OCI-LY1 (cell line): ENCODE measurements around the gene DUSP12.
A peak's percentile ranks its signal among the peaks of the same experiment; 100 is the strongest.

Source experiments
- H2AFZ ChIP-seq: fragments of 200-600 bp; sonication (generic), shearing (Covaris generic); 2 replicates; pipeline ENCODE4 v1.6.0; 2014; ENCODE audit warnings: antibody characterized with exemption, mild to moderate bottlenecking, low read length
- H3F3A ChIP-seq: fragments of 200-600 bp; sonication (generic), shearing (Covaris generic); 2 replicates; pipeline ENCODE4 v1.6.0; 2014; ENCODE audit warnings: mild to moderate bottlenecking, antibody characterized with exemption, low read length, moderate library complexity; ENCODE audit not compliant: insufficient read depth
- H3K27ac ChIP-seq: fragments of 200-600 bp; sonication (generic); 2 replicates; pipeline ENCODE4 v1.5.1; 2014; ENCODE audit warnings: low read length, mixed run types, mild to moderate bottlenecking, low read depth; ENCODE audit not compliant: poor library complexity, severe bottlenecking
- H3K27me3 ChIP-seq: fragments of 200-600 bp; sonication (generic); 2 replicates; pipeline ENCODE4 v1.6.0; 2014; ENCODE audit warnings: antibody characterized with exemption, mild to moderate bottlenecking, low read length, moderate library complexity; ENCODE audit not compliant: insufficient read depth
- H3K36me3 ChIP-seq: fragments of 200-600 bp; sonication (generic); 2 replicates; pipeline ENCODE4 v1.6.1; 2014; ENCODE audit warnings: mild to moderate bottlenecking, antibody characterized with exemption, low read length, moderate library complexity, mixed read lengths; ENCODE audit not compliant: insufficient read depth
- H3K4me1 ChIP-seq: fragments of 200-600 bp; sonication (generic); 2 replicates; pipeline ENCODE4 v1.5.1; 2014; ENCODE audit warnings: mild to moderate bottlenecking, low read length, moderate library complexity; ENCODE audit not compliant: insufficient read depth, severe bottlenecking
- H3K4me2 ChIP-seq: fragments of 200-600 bp; sonication (generic), shearing (Covaris generic); 2 replicates; pipeline ENCODE4 v1.6.1; 2014; ENCODE audit warnings: low read length
- H3K4me3 ChIP-seq: fragments of 200-600 bp; sonication (generic); 2 replicates; pipeline ENCODE4 v1.5.1; 2014; ENCODE audit warnings: low read length, low read depth, mild to moderate bottlenecking, mixed read lengths; ENCODE audit not compliant: poor library complexity, severe bottlenecking
- H3K79me2 ChIP-seq: fragments of 200-600 bp; shearing (Covaris generic); 2 replicates; pipeline ENCODE4 v1.6.1; 2016; ENCODE audit warnings: mixed run types, low read length, mixed read lengths; ENCODE audit not compliant: insufficient read depth
- H3K9ac ChIP-seq: fragments of 200-600 bp; sonication (generic), shearing (Covaris generic); 2 replicates; pipeline ENCODE4 v1.6.1; 2014; ENCODE audit warnings: mild to moderate bottlenecking, low read length, mixed read lengths
- H3K9me2 ChIP-seq: fragments of 200-600 bp; sonication (generic), shearing (Covaris generic); 2 replicates; pipeline ENCODE4 v1.6.1; 2014; ENCODE audit warnings: low read depth, mild to moderate bottlenecking, low read length, mixed read lengths
- H3K9me3 ChIP-seq: fragments of 200-600 bp; shearing (Covaris generic); 2 replicates; pipeline ENCODE4 v1.6.1; 2014; ENCODE audit warnings: low read length, mixed read lengths
- H4K20me1 ChIP-seq: fragments of 200-600 bp; sonication (generic), shearing (Covaris generic); 2 replicates; pipeline ENCODE4 v1.6.0; 2016; ENCODE audit warnings: mild to moderate bottlenecking, low read length; ENCODE audit not compliant: insufficient read depth
- EZH2 ChIP-seq: fragments of 200-600 bp; sonication (generic), shearing (Covaris generic); IDR thresholded peaks from 2 replicates; pipeline ENCODE4 v1.8.0; 2017; ENCODE audit warnings: borderline replicate concordance, mixed run types, mild to moderate bottlenecking, antibody characterized with exemption, low read length, moderate library complexity, mixed read lengths
- TF ChIP-seq, protein P1 (sequence below): fragments of 200-600 bp; sonication (generic), shearing (Covaris generic); IDR thresholded peaks from 2 replicates; pipeline ENCODE4 v1.5.1; 2017; ENCODE audit warnings: mild to moderate bottlenecking, antibody characterized with exemption, low read length, moderate library complexity, mixed read lengths

Gene DUSP12

DNA sequence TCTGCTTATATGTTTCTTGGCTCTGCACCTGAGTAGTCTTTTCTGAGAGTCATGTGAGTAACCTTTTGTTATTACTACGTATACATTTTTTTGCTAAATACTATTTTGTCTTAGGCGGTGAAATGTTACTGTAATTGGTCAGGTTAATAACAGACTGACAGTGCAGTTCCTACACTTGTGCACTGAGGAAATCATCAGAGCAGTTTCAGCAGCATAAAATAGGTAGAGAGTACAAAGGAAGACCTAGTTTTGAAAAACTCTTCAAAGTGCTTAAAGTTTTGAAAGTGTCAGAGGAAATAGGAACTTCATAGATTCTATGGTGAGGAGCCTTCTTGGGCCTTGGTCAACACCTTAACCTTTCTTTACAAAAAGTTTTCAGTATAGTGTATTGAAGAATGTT is 27.7 kb downstream of the DUSP12 start:
- Histone ChIP-seq H3K9me2 (no peaks in the 10 kb centered on the region), H4K20me1 (no peaks in the 10 kb centered on the region), H3K9me3 (no peaks in the 10 kb centered on the region), H3K4me1 (peaks cover 31% of the 10 kb centered on the region), H3K27me3 (no peaks in the 10 kb centered on the region), H3K36me3 (peaks cover 3% of the 10 kb centered on the region; the same call in 1 of the 2 replicates), H3F3A (no peaks in the 10 kb centered on the region), H3K9ac (no peak overlapping the region), H3K4me3 (no peak overlapping the region), H2AFZ (no peak overlapping the region), H3K4me2 (no peak overlapping the region), H3K27ac (no peak overlapping the region), H3K79me2 (0 out of 2 replicates have a peak, but pooled peaks cover 3% of the 10 kb centered on the region)
- TF ChIP-seq EZH2: no peak
- TF ChIP-seq, protein P1, sequence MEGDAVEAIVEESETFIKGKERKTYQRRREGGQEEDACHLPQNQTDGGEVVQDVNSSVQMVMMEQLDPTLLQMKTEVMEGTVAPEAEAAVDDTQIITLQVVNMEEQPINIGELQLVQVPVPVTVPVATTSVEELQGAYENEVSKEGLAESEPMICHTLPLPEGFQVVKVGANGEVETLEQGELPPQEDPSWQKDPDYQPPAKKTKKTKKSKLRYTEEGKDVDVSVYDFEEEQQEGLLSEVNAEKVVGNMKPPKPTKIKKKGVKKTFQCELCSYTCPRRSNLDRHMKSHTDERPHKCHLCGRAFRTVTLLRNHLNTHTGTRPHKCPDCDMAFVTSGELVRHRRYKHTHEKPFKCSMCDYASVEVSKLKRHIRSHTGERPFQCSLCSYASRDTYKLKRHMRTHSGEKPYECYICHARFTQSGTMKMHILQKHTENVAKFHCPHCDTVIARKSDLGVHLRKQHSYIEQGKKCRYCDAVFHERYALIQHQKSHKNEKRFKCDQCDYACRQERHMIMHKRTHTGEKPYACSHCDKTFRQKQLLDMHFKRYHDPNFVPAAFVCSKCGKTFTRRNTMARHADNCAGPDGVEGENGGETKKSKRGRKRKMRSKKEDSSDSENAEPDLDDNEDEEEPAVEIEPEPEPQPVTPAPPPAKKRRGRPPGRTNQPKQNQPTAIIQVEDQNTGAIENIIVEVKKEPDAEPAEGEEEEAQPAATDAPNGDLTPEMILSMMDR: no peak

DNA sequence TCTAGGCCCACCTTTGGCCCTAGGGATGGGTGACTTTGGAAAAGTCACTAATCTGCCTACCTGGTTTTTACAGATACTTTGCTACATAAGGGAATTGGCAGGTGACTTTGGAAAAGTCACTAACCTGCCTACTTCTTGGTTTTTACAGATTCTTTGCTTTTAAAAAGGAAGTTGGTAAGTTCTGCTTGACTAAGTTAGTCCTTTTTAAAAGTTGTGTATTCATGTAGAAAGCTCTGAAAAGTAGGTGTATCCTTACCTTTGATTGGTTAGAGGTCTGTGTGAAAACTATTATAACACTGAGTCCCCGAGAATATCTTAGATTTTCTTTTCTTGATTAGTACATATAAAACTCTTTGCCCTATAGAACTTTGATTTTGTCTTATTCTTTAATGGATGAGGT is 28.9 kb downstream of the DUSP12 start:
- Histone ChIP-seq H4K20me1 (no peaks in the 10 kb centered on the region), H3K4me1 (peaks cover 31% of the 10 kb centered on the region), H3K27ac (peak overlapping the region; percentile 18), H3F3A (no peaks in the 10 kb centered on the region), H3K79me2 (0 out of 2 replicates have a peak, but pooled peaks cover 3% of the 10 kb centered on the region), H3K9me2 (no peaks in the 10 kb centered on the region), H3K36me3 (peaks cover 9% of the 10 kb centered on the region; the same call in 1 of the 2 replicates), H3K27me3 (no peaks in the 10 kb centered on the region), H3K4me2 (peak overlapping the region; percentile 5; the same call in 1 of the 2 replicates), H2AFZ (no peak overlapping the region), H3K9me3 (no peaks in the 10 kb centered on the region), H3K4me3 (no peak overlapping the region), H3K9ac (no peak overlapping the region)
- TF ChIP-seq, protein P1: no peak
- TF ChIP-seq EZH2: no peak

DNA sequence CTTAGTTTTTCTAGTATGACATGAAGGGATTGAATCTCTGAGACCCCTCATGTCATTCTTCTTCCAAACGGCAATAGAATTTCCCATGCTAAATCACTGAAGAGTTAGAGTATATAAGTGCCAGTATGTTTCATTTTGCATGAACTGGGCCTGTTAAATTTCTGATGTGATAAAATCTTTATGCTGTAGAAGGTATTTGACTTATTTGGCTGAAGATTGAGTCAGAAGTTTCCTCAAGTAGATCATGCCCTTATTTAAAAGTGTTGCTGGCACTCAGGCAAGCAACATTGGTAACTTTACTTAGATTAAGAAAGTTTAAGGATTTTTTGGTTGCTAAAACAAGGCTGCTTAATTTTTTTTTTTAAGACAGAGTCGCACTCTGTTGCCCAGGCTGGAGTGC is 29.8 kb downstream of the DUSP12 start:
- Histone ChIP-seq H3K9ac (no peak overlapping the region), H3K4me1 (peaks cover 31% of the 10 kb centered on the region), H4K20me1 (no peaks in the 10 kb centered on the region), H3K36me3 (peaks cover 9% of the 10 kb centered on the region; the same call in 1 of the 2 replicates), H3K4me2 (no peak overlapping the region), H3F3A (no peaks in the 10 kb centered on the region), H3K27me3 (no peaks in the 10 kb centered on the region), H3K9me3 (no peaks in the 10 kb centered on the region), H3K9me2 (no peaks in the 10 kb centered on the region), H3K27ac (no peak overlapping the region), H2AFZ (no peak overlapping the region), H3K79me2 (0 out of 2 replicates have a peak, but pooled peaks cover 3% of the 10 kb centered on the region), H3K4me3 (no peak overlapping the region)
- TF ChIP-seq, protein P1: no peak
- no peak for TF ChIP-seq EZH2
